ENCODE results near the gene AQP4.

Gene AQP4, protein sequence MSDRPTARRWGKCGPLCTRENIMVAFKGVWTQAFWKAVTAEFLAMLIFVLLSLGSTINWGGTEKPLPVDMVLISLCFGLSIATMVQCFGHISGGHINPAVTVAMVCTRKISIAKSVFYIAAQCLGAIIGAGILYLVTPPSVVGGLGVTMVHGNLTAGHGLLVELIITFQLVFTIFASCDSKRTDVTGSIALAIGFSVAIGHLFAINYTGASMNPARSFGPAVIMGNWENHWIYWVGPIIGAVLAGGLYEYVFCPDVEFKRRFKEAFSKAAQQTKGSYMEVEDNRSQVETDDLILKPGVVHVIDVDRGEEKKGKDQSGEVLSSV

DNA sequence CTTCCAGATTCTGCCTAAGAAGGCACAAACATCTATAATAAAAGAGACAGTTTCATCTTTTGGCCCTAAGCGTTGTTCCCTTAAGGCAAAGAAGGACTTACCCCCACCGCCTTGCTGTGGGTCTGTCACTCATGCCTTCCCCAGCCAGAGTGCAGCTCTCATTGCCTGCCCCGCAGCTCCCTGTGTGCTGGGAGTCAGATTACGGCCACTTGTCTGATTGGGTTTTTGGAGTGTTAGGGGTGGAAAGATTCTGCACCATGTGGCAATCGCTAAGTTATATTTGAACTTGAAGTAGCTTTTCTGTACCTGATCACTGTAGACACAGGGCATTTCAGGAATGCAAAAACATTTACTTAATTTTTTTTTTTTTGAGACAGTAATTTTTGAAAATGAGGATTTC, at the start of gene AQP4:
Gene AQP4, minus strand, starts transcription at position 151 of the 400 bp plus-strand sequence. Its CDS starts 18 bp downstream, at position 133.
- no peak for DNase-seq

DNA sequence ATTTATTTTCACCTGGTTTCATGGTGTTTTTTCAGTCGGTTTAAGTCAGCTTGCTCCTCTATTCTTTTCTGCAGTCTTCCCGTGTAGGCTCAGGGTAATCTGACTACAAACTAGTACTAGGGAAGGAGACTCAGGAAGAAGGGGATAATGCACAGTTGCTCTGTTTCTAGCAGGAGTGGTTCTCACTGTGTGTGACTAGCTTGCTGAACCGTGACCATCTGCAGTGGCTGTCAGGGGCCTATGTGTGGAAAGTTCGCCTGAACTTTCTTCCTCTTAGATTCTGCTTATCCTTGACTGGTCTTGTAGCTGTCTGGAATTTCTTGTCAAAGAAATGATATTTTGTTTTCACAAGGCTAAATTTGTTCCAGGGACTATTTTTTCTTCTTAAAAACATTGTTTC, 46.3 kb upstream of the AQP4 start:
- DNase-seq, result no peak

DNA sequence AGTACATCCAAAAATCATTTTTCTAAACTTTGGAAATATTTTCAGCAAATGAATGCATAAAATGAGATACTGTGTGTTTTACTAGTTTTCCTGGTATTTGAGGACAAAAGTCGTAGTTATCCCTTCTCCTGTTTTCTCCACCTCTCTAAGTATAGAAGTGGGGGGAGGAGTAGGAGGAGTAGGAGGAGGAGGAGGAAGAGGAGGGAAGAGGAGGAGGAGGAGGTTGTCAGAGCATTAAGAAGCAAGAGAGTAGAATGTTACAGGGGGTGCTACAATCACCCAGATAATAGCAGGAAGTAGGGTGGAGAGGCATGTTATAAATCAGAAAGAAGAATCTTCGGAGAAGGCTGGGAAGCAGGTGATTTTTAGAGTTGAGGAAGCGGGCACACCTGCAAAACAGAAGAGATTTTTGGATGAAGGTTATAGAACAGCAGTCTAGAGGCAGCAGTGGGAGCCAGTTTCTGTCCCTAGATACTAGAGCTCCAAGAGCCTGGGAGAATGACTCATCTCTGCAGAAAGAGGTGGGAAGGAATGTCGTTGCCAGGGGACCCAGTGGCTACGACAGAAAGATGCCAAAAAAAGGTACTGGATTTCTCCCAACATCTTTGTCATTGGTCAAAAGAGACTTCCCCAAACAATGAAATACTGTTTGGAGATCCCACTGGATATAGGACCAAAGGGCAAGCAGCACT, 44.2 kb upstream of the AQP4 start:
- DNase-seq, result no peak

DNA sequence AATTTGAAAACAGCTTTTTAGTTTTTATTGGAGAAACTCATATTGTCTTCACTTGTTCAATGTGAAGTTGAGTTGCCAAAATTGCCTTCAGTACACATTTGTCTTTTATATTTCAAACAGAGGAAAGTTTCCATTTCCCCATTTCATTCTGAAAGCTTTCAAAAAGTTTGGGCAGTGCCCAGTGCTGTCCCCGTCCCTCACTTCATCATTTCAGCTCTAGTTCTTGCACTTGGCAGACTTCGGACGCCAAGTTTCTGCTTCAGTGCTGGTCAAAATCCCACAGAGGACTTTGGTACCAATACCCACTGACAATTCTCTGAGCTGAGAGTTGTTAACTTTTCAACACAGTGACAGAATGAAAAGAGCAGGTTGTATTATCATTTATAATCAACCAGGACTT, 43.4 kb upstream of the AQP4 start:
- DNase-seq, result no peak

DNA sequence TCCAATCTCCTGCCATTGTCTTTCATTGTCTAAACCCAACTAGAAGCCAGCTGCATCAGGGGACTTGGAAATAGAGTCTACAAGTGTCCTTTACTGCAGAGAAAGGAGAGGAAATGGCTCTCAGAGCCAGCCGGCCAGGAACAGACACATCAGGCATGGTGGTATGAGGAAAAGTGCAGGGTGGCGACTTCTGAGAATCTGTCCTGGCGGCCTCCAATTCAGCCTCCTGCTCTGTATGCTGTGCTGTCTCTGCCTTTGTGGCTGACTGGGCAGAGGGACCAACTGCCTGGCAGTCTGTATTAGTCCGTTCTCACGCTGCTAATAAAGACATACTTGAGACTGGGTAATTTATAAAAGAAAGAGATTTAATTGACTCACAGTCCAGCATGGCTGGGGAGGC, 36.8 kb upstream of the AQP4 start:
- no peak for DNase-seq

DNA sequence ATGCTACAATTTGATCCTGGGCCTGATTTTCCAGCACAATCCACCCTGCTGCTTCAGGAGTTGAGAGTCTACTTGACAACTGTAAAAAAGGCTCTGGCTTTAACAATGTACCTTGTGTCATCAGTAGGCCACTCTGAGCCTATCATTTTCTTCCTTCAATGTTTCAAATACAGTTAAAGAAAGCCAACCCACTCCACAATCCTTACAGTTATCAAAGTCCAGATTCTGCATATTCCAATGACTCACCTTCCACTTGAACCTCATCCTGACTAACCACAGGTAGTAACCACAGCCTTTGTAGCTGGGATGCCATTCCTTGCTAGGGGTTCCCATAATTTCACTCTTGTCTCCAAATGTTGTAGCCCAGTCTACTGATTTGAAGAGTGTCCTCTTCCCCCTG, 35.5 kb upstream of the AQP4 start:
- no peak for DNase-seq

DNA sequence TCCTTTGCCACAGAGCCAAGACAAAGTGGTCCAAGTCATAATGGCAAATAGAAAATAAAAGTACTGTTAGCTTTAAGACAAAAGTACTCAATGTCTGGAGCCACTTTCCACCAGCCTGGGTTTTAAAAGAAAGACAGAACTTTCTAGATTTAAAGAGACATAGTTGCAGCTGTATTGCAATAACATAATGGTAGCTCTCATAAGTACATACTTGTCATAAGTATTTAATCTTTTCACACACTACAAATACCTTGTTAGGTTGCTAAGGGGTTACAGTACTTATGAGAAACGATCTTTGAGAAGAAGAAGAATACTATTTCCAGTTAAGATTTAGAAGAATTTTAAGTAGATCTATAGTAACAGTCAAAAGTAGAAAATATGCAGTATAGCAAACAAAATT, 28.9 kb upstream of the AQP4 start:
- DNase-seq, result no peak

DNA sequence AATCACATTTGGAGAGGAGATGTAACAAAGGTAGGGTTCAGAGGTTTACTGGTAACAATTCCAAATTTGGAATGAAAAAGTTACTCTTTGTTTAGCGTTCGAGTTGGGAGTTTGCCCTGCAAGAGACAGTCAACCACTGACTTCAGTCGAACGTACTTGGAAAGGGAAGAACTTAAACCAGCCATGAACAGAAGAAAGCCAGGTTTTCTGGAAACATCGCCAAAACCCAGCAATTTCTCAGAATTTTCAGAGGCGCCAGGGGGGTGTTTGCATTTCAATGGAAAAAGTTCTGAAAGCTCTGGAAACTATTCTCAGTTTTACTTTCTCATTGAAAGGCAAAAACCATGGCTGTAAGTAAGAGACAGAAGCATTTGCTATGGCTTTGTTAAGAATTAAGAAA, 28.5 kb upstream of the AQP4 start:
- DNase-seq, result no peak

DNA sequence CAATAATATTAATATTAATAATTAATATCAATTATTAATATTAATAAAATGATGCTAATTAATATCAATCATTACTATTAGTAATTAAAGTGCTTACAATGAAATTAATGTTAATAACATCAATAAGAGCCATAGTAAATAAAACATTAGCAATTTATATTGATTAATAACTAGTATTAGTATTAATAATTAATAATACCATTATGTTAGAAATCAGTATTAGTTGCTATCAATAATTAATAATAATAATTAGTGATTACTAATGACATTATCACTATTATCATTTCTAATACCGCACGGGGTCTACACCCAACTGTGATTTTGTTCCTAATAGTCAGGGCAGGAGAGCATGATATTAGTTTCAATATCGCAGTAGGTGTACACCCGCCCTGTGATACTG, 22.8 kb upstream of the AQP4 start:
- no peak for DNase-seq

DNA sequence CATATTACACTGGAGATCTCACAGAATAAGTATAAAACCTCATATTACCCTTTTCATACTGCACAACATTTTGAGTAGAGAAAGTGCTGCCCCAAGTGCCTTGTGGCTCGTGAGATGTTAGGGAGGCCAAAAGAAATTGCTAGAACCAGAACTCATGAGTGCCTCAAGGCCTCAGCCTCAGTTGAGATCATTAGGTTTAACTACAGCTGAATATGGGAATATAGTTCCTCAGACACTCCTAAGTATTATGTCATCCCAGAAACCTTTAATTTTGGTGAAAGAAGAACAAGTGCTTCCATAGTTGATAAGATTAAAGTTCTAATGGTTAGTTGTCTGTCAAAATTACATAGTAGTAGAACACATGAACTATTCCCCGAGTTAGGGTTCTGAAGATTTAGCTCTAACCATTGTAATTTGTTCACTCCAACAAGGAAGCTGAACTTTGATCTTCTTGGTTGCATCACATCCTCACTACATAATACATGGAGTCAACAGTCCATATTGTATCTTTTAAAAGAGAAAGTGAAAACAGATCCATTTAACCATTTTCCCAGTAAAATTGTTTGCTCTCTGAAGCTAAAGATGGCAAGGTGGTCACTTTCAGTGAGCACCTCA, 9.6 kb upstream of the AQP4 start:
- DNase-seq, result no peak

DNA sequence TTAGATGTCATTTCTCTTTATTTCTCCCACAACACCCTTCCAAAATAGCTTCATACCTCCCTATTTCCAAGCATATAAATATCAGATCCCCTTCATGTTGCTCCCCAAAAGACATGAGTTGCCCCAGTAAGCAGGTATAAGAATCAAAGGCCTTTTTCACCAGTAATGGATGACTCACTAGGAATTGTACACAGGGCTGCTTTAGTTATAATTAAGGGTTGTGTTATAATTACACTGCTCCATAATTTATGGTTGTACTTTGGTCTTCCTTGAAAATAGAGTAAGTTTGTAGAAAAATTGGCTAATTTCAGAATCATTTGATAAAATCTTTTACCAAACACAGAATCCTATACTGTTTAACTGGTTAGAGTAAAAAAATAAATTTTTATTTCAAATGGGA, 8.8 kb upstream of the AQP4 start:
- no peak for DNase-seq

DNA sequence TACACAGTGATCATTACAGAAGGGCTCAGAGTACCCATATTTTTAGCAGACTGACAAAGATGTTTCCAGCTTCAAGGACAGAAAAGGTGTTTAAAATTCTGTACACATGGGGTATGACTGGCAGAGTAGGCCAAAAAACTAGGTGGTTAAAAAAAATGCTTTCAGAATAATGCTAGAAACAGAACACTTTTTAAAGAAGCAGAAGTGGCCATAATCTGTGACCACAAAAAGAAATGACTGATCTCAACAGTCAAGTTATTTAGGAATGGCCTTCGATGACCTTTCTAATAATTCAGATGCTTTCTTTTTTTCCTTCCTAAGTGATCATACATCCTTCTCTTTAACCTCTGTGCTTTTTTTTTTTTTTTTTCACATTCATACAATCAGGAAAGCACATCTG, 4.1 kb upstream of the AQP4 start:
- DNase-seq, result no peak

DNA sequence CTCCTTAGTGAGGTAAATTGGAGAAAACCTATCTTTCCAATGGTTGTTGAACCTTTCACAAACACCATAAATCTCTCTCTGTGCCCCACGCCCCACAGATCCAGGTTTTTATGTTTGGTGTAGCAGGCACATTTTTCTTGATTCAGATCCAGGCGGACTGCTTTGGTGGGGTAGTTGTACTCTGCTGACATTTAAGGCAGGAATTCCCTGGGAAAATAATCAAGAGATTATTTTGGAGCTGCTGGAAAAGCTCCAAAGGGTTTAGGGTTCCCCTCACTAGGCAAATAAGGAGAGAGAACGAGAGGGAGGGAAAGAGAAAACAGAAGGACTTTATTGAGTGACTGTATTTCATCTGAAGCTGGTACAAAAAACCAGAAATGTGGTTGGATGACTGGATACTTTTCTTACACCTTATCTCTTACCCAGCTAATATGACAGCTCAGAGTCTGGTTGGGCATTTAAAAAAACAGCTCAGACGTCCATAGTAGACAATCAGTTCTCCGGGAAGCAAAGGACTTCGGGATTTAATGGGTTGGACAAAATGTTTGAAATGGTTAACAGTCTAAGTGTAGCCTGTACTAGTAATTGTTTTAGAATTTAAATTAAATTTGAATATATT, 3.6 kb upstream of the AQP4 start:
- DNase-seq, result no peak

DNA sequence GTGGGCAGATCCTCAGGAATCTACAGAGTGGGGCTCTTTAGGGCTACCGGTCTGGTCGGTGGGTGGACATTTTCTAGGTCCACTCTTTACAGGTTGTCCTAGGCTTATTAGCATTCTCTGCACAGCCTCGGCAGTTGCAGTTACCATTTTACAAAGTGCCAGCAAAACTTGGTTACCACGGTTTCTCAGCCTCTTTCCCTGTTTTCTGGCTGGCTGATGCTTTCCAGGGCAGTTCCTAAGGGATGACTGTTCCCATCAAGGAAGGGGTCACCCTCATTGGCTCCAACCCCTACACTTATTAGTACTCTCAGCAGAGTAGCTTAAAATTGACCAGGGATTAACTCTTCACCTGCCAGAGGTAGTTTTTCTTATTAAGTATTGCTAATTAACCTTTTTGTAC, 2.0 kb upstream of the AQP4 start:
- no peak for DNase-seq

DNA sequence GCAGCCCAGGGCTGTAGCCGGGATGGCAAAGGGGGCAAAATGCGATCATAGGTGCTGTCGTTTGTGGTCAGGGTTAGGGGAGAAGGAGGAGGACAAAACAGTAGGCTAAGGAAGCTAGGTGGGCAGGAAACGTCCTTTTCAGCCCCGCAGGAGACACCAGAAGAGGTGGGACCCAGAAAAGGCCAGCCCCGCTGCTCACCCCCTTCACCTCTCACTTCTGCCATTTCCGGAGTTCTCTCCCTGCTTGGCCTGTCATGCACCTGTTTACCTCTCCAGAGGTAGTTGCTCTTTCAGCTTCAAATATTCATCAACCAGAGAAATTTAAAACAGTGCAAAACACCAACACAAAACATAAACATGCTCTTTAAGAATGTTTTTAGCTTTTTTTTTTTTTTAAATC, 849 bp downstream of the AQP4 start:
- DNase-seq, result no peak

DNA sequence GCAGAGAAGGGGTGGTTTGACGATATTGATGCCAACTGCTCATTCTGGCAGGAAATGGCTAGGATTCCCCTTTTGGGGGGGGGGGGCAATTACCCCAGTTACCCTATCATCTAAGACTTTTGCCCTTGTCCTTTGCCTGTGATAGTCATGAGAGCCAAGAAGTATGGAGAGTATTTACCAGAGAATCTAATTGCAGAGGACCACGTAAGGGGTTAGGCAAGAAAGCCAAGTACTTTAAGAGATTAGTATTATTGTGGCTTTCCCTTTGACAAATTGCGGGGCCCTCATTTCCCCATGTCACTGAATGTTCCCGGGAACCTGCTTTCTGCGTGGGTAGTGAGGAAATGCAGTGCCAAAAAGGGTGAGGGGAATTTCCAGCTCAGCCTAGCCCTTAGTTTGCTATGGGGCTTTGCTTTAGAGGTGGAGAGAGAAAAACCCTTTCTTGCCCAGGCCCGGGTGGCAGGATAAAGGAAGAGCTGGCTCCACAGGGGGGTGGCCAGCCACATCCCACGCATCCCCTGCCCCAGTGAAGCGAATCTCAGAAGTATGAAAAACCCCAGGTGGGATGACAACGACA, 1.5 kb downstream of the AQP4 start:
- DNase-seq, result no peak

DNA sequence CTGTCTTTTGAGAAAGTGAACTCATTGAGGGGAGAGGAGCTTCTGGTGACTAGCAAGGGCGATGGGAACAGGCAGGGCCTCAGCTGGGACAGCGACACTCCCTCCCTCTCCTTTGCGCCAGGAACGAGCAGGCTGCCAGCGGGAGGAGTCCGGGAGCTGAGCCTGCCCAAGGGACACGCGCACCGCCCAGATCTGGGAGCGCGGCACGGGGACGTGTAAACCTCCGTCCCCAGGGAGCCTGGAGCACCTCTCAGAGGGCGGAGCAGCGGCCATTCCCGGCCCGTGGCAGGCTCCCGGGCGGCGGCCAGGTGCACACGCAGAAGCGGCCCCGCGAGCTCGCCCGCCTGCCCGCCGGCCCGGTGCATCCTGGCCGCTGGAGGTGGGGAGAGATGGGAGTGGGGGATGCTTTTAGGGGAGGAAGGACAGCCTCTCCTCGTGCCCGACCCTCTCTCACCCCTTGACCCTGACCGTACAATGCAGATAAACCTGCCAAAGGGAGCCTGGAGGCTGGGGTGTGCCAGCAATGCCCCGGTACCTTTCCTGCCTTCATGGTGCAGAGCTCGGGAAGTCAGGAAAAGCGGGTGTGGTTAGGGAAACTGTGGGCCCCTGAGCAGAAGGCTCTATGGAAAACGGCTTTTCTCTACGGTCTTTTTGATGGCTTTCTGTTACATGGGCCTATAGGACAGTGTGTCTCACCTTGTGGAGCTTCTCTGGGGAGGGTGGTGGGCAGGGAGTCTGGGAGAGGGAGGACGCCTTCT, 2.2 kb downstream of the AQP4 start:
- no peak for DNase-seq

DNA sequence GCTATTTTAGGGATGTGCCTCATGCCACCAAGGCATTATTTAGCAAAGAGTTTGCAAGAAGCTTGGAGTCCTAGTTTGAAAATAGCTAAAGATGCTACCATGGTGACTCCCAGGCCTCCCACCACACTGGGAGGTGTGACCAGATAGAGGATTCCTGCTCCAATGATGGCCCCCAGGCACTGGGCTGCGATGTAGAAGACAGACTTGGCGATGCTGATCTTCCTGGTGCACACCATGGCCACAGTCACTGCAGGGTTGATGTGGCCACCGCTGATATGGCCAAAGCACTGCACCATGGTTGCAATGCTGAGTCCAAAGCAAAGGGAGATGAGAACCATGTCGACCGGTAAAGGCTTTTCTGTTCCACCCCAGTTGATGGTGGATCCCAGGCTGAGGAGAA, 3.4 kb downstream of the AQP4 start:
- DNase-seq, result no peak

DNA sequence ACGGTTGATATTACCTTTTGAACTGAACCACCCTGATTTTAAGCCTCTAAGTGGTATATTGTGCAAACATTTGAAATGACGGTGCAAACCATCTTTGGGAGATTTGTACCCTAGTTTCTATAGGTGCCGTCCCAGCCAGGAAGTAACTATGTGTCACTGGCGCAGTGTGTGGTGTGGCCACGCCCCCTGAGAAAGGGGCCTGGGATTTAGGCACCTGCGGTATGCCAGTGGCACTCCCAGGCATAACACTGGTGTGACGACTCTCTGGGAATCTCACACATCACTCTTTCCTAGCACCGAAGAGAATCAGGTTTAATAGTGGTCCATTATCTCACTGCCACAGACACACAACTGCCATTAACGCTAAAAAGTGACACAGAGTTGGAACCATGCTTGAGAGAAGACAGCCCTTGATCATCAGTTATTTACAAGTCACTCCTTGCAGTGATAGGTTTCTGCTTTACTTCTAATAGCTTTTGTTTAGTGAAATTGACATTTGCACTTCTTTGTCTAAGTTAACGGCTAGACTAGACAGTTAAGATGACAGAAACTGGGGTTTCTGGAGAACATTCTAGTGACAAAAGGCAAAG, 11.1 kb downstream of the AQP4 start:
- DNase-seq, result no peak

DNA sequence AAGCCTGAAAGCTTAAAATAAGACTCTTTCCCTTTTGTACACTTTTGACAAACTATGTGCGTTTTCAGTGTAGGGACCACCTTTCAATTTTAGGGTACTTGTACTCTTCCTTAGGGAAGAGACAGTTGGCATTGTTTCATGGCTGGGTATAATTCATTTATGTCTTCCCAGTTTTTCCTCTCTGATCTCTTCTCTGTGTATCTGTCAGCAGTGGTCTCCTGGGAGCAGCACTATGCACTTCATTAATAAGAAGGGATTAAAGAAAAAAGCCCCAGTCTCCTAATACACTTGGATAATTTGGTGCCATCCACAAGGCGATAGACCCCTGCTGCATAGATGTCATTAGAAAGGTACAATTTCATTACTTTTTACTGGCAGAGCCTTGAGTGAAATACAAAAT, 12.1 kb downstream of the AQP4 start:
- DNase-seq, result no peak

DNA sequence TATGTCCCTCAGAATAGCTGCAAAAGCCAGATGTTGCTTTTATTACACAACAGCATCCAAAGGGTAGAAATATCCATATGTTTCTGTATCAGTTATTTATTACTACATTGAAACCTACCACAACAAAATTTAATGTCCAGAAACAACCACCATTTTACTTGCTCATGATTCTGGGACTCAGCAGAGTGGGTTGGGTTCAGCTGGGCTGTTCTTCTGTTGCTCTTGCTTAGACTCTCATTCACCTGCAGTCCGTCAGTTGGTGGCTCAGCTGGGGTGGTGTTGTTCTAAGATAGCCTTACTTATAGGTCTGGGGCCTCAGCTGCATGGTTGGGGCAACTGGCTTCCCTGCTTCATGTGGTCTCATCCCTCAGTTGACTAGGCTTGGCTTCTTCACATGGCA, 21.7 kb downstream of the AQP4 start:
- no peak for DNase-seq

DNA sequence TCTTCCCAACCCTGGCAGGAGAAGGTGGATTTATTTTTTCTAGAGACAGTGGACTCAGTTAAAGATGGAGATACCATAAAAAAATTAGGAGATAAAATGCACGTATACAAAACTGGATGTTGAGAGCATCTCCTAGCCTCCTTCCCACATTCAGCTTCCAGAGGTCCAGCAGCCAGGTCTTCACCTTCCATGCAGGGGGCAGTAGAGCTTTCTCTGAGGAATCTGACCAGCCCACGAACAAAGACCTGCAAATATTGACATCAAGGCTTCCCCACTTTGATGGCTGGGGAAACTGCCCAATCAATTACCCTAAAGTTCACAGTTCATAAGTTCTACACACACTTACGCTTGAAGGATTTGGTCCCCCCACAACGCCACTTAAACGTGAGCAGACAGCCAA, 24.5 kb downstream of the AQP4 start:
- no peak for DNase-seq

DNA sequence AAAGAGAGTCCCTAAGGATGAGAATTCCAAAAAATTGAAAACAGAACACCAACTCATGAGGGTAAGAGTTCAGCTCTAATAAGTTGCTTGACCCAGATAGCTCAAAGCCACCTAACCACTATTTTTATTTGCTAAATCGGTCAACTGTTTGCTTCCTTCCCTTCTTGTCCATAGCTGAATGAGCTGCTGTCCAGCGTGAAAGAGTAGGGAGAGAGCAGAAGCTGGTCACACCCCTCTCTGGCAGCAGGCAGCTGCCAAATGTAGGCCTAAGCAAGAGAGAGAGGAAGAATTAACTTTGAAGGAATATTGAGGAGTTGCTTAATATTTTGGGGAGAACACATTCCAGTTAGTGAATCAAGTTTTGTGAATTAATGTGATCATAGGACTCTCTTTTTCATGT, 25.9 kb downstream of the AQP4 start:
- no peak for DNase-seq

Measured in NCI-H1436 (cell line).